Activated naive CD8-positive, alpha-beta T cell treated with anti-CD3 and anti-CD28 coated beads, Interleukin-2, amount 50 U/mL, for 16 hours (primary cell): ENCODE results near the gene CHCHD6.

ENCODE experiments used
- DNase-seq: peaks from one replicate; pipeline ENCODE4 v3.0.0-alpha.2; 2020; ENCODE audit warnings: low read depth, low spot score

CHCHD6 gene

DNA sequence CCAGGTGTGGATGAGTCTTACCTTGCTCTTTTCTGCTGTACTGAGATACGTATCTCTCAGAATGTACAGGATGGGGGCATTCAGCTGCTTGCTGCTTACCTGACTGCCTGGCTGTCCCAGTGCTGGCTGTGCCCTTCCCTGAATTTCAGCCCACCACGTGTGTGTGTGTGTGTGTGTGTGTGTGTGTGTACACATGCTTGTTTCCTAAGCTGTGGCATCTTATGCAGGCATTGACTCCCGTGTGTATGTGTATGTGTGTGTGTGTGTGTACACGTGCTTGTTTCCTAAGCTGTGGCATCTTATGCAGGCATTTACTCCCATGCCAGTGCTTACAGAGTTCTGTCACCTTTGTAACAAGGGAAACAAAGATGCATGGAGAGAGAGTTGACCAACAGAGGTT is 218.4 kb downstream of the CHCHD6 start:
- DNase-seq: no peak

- no peak for DNase-seq
Observed at GRCh38 chr3:126923423-126923822, 219.4 kb downstream of the CHCHD6 start.

DNA sequence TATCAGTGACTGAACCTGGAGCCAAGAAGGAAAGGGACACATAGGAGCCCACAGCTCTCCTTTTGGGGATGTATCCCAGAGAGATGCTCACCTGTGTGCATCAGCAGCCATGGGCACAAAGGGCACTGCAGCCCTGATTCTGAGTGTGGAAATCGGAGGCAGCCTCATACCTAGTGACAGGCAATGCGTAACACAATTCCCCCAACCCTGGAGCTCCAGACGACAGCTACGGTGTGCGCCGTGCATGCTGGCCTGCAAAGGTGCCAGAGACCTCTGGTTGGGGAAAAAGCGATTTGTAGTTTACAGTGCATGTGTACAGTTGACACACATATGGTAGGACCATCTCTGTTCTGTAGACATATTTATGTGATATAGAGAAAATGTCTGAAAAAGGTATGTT is 219.9 kb downstream of the CHCHD6 start:
- DNase-seq: no peak

DNA sequence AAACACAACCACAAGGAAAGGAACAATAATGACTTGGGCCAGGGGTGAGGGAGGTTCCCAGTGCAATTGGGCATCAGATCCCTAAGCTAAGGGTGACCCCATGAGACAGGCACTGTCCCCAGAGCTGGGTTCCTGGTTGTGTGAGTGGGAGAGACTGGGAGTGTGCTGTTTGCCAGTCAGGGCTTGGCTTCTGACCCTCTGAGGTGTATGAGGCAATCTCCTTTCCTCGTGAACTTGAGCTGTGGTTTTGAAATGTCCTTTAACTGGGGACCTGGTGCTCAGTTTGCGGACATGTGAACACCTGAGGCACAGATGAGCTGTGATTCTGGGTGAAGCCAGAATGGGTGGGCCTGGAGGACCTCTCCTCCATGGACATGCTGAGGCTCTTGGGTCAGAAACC is 220.4 kb downstream of the CHCHD6 start:
- no peak for DNase-seq

DNA sequence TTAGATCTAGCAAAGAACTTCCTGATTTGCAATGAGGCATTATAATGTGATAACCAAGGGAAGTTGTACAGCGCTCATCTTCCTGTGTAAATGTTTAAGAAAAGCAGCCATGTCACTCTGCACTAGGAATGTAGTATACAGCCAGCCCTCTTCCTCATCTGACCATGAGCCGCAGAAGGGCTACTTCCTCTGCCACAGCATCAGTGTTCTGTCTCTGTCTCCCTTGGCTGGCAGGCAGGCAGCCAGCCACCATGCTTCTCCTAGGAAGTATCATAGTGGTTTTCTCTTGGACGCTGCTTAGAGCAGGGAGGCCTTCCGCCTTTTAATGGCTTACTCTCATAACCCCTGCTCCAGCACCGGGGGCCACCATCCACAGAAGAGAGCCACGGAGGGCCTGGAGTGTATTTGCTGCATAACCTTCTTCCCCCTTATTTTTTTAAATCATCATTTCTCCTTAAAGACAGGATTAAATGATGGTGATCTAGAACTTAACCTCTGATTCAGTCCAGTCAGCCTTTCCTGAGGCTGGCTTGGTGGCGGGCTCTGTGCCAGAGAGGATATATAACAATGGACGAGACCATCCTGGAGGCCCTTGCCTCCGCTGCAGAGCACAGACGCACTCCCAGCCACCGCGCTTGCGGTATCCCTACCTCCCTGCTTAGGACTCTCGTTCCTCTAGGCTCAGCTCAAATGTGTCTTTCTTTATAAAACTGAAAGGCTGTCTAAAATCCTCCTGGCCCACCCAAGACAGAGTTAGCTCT is 221.6 kb downstream of the CHCHD6 start:
- DNase-seq: no peak

GRCh38 chr3:126926684-126927400 is 222.8 kb downstream of the CHCHD6 start:
- DNase-seq: no peak

DNA sequence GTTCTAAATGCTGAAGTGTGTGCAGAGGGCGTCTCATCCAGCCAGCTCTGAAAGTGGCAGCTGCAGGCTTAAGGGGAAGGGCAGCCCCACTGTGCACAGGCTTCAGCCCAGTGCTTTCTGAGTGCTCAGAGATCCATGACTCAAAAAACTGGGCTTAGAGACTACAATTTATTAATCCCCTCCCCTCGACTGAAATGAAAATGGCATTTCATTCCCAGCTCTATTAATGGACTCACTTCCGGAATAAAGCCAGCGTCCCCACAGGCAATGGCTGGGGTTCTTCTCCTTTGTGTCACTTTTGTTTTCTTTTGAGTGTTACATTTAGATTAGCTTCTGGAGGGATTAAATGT is 223.3 kb downstream of the CHCHD6 start:
- DNase-seq: no peak

- DNase-seq: no peak
Observed at GRCh38 chr3:126927846-126928245, 223.8 kb downstream of the CHCHD6 start.

- DNase-seq: no peak
Observed at GRCh38 chr3:126928921-126929474, 225.0 kb downstream of the CHCHD6 start.

DNA sequence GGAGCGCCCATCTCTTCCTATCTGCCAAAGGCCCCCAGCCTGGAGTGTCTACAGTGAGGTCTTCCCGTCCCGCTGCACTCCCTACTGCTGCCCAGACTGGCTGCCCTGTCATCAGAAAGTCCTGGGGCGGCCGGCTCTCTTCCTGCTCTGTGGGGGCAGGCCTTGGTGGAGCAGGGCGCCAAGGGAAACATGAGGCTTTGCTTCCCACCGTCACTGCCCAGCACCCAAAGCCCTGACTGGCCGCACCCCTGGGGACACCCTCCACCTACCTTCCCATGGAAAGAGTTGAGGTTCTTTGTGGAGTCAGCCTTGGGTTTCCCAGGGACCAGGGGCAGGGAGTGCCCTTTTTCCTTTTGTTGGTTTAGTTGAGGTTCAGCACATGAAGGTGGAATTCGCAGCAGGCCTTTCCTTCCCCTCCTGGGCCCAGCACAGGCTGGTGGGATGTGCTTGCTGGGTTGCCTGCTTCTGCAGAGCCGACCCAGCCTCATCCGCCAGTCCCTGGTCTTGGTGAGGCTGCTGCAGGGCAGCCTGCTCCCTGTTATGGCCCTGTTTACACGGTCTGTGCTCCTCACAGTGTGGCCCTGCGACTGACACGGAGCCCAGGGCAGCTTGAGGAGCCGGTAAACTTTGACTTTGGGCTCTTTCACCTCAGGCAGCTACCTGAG is 227.0 kb downstream of the CHCHD6 start:
- no peak for DNase-seq

DNA sequence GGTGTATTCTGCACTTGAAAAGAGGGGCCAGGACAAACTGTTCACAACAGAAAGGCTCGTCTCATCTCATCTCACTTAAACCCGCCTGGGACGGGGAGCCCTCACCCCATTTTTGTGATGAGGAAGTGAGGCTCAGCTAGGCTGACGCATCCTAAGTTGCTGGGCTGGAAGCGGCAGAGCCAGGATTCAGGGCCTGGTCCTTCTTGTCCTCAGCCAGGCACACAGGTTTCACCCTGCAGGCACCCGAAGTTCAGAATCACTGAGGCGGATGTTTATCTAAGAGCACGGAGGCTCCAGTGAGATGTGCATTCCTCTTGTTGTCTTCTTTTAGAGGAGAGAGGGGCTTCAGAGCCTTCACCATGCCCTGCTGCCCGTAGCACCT is 227.8 kb downstream of the CHCHD6 start:
- no peak for DNase-seq

GRCh38 chr3:126932188-126932931 is 228.3 kb downstream of the CHCHD6 start:
- no peak for DNase-seq

DNA sequence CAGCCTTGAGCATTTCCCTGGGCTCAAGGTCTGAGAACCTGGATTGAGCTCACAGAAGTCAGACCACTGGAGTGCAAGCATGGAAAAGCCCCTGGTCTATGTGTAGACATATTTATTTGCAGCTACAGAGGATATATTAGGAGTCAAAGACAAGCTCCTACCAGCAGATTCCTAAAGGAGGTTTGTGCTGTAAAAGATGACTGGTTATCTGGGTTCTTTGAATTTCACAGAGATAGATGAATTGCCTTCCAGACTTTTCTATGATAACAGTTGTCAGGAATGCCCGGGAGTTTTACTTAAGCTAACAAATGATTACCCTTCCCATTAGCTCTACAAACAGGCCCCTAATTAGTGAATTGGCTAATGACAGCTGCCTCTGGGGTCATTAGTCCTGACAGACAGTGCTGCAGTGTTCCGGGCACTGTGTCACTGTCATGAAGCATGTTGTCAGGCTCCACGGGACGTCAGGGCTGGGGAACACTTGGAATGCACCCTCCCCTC is 230.0 kb downstream of the CHCHD6 start:
- DNase-seq: no peak

DNA sequence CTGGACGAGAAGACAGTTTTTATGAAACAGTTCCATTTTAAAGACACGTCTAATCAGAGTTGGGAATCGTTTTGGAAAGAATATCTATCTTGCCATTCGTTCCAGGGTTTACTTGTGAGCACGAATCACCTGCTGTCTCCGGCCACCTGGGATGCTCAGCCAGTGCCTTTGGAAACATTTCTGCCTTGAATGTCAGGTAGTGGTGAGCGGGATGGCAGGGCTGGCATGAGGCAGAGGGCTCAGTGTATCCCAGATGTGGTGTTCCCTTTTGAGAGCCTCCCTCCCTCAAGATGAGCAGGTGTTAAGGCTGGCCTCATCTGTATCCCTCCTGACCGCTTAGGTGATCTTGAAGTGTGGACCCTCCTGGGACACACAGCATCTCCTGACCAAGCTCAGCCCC is 231.0 kb downstream of the CHCHD6 start:
- DNase-seq: no peak

DNA sequence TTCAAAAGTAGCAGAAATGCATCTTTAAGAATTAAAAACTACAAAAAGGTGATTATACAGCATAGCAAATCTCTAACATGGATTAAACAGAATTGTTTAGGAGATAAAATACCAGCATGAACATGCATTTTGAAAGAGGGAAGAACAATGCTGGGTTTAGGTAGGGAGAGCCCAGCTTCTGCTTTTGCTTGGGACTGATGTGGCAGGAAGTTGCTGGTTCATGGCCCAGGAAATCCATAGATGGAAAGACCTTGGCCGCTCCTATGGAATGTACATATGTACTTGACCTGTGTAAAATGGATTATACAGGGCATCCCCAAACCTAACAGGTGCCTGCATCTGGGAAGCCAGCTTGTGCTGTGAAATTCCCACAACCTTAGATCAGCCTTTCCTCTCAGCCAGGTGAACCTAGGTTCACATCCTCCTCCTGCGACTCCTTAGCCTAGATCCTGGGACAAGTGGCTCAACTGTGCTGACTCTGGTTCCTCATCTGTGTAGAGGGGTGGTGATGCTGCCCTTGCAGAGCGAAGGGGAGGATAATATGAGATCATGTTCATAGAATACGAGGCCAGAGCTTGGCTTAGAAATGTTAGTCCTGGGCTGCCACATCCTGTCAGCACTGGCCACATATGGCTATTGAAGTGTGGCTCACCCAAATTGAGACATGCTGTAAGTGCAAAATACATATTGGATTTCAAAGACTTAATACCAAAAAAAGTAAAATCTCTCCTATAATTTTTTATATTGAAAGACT is 231.9 kb downstream of the CHCHD6 start:
- DNase-seq: no peak

- no peak for DNase-seq
Observed at GRCh38 chr3:126936853-126937425, 232.9 kb downstream of the CHCHD6 start.

- no peak for DNase-seq
Observed at GRCh38 chr3:126937533-126937932, 233.5 kb downstream of the CHCHD6 start.

GRCh38 chr3:126937973-126938372 is 233.9 kb downstream of the CHCHD6 start:
- DNase-seq: no peak

GRCh38 chr3:126938520-126939337 is 234.7 kb downstream of the CHCHD6 start:
- no peak for DNase-seq

GRCh38 chr3:126939338-126939718 is 235.3 kb downstream of the CHCHD6 start:
- DNase-seq: no peak
